22Rv1 (cell line): ENCODE results near the gene COL4A1.

Experiments
- CTCF ChIP-seq: fragments of 450-650 bp; IDR thresholded peaks from 2 replicates; pipeline ENCODE4 v1.5.1; 2017; ENCODE audit warnings: mild to moderate bottlenecking
- ZFX ChIP-seq: fragments of 450-650 bp; IDR thresholded peaks from 2 replicates; pipeline ENCODE4 v1.6.1; 2017; ENCODE audit warnings: antibody characterized with exemption, borderline replicate concordance

- no peak for TF ChIP-seq CTCF
- TF ChIP-seq ZFX: no peak
These were observed 136.8 kb downstream of the COL4A1 start for GRCh38 chr13:110170020-110170790.
